22Rv1 (cell line): Measurements from ENCODE around the gene PTPRZ1.
A peak's percentile ranks its signal among the peaks of the same experiment; 100 is the strongest.

Experiments used
- H3K27ac ChIP-seq: fragments of 450-650 bp; 2 replicates; pipeline ENCODE4 v1.5.1; 2017
- ZFX ChIP-seq: fragments of 450-650 bp; IDR thresholded peaks from 2 replicates; pipeline ENCODE4 v1.6.1; 2017; ENCODE audit warnings: antibody characterized with exemption, borderline replicate concordance
- TF ChIP-seq, protein P1 (sequence below): fragments of 450-650 bp; IDR thresholded peaks from 2 replicates; pipeline ENCODE4 v1.5.1; 2017; ENCODE audit warnings: mild to moderate bottlenecking

The PTPRZ1 gene

DNA sequence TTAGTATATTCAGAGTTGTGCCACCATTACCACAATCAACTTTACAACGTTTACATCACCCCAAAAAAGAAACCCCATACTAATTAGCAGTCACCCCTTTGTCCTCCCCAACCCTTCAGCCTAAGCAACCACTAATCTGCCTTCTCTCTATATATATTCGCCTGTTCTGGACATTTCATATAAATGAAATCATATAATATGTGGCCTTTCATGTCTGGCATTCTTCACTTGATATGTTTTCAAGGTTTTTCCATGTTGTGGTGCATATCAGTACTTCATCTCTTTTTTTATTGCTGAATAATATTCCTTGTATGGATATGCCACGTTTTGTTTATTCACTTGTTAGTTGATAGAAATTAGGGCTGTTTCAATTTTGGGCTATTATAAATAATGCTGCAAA, 200.7 kb downstream of the PTPRZ1 start:
- TF ChIP-seq, protein P1, sequence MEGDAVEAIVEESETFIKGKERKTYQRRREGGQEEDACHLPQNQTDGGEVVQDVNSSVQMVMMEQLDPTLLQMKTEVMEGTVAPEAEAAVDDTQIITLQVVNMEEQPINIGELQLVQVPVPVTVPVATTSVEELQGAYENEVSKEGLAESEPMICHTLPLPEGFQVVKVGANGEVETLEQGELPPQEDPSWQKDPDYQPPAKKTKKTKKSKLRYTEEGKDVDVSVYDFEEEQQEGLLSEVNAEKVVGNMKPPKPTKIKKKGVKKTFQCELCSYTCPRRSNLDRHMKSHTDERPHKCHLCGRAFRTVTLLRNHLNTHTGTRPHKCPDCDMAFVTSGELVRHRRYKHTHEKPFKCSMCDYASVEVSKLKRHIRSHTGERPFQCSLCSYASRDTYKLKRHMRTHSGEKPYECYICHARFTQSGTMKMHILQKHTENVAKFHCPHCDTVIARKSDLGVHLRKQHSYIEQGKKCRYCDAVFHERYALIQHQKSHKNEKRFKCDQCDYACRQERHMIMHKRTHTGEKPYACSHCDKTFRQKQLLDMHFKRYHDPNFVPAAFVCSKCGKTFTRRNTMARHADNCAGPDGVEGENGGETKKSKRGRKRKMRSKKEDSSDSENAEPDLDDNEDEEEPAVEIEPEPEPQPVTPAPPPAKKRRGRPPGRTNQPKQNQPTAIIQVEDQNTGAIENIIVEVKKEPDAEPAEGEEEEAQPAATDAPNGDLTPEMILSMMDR: no peak
- no peak overlapping the region for H3K27ac ChIP-seq

GRCh38 chr7:122082160-122082559, 209.2 kb downstream of the PTPRZ1 start:
- no peak for TF ChIP-seq ZFX
- TF ChIP-seq, protein P1: no peak
- H3K27ac ChIP-seq: no peak overlapping the region

DNA sequence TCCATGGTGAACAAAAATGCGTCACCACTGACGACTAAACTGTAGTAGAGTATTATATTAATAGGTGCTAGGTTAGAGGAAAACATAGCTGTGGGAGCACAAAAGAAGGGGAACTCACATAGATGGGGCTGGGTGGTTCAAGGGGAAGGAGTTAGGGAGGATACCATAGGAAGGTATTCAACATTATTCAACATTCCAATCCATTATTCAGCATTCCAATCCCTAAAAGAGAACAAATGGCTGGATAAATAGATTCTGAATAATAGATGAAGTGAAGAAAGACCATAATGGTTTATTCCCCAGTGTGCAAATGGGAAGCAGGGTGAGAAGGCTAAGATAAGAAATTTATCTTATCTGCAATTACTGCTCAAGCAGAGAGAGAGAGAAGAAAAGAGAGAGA, 209.7 kb downstream of the PTPRZ1 start:
- TF ChIP-seq, protein P1: no peak
- no peak for TF ChIP-seq ZFX

DNA sequence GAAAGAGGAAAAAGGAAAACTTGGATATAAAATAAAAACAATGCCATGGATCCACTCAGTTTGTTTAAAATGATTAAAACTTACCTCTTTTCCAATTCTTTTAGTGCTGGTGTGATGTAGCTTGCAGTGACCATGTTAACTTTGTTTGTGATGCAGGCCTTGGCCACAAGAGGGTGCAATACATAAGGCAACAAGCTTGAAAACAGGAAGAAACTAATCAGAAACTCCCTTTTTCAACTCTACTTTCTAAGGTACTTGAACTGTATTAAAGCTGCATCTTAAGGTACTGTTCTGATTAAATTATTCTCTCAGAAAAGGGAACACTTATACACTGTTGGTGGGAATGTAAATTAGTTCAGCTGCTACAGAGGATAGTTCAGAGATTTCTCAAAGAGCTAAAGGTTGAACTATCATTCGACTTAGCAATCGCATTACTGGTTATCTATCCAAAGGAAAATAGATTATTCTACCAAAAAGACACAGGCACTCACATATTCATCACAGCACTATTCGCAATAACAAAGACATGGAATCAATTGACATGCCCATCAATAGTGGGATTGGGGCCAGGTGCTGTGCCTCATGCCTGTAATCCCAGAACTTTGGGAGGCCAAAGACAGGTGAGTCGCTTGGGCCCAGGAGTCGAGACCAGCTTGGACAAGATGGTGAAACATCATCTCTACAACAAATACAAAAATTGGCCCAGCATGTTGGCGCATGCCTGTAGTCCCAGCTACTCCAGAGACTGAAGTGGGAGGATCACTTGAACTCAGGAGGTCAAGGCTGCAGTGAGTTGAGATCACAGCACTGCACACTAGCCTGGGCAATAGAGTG, 220.2 kb downstream of the PTPRZ1 start:
- TF ChIP-seq, protein P1: peak; percentile 99
- TF ChIP-seq ZFX: no peak
- no peak overlapping the region for H3K27ac ChIP-seq

More for the DNA sequence above, 209.7 kb downstream of the PTPRZ1 start:
- H3K27ac ChIP-seq: no peak overlapping the region

DNA sequence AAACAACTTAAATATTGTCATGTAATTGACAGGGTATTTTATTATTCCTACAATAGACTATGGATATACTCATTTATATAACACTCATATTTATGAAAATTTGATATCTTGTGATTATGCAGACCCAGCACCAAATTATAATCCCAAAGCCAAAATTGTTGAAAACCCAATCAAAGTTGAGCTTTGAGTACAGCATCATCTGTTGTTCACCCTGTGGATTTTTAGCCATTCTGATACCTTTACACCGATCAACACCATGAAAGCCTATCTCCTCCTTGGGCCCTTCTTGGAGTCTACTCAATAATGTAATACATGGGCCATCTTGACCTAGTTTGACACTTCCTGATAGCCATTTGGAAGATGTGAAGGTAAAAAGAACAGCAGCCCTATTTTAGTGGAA, 221.6 kb downstream of the PTPRZ1 start:
- TF ChIP-seq ZFX: no peak
- TF ChIP-seq, protein P1: no peak
- no peak overlapping the region for H3K27ac ChIP-seq

GRCh38 chr7:122095642-122096041, 222.7 kb downstream of the PTPRZ1 start:
- TF ChIP-seq, protein P1: no peak
- no peak for TF ChIP-seq ZFX

GRCh38 chr7:122100021-122100420, 227.1 kb downstream of the PTPRZ1 start:
- no peak for TF ChIP-seq ZFX
- TF ChIP-seq, protein P1: no peak
- no peak overlapping the region for H3K27ac ChIP-seq

More at GRCh38 chr7:122095642-122096041, 222.7 kb downstream of the PTPRZ1 start:
- no peak overlapping the region for H3K27ac ChIP-seq
